CD8-positive, alpha-beta memory T cell (primary cell): ENCODE data around the gene TRMT61B. TPM values are rescaled to one million over a fixed set of nuclear protein-coding genes. Genes with fewer than 3 reads are reported as not detected.
A peak's percentile ranks its signal among the peaks of the same experiment; 100 is the strongest.

Experiments
- CTCF ChIA-PET: fragments of 350-600 bp; sonication (Branson Sonifier 250); formaldehyde crosslinking; loops from one replicate; lab custom pipeline; 2021; ENCODE audit warnings: antibody characterized with exemption; lab: Charles Lee
- POLR2A ChIA-PET: fragments of 350-600 bp; sonication (Branson Sonifier 250); formaldehyde crosslinking; loops from one replicate; lab custom pipeline; 2021; ENCODE audit warnings: antibody characterized with exemption; lab: Charles Lee
- DNase-seq, 5 donors: peaks; one replicate each; pipeline versions ENCODE4 v3.0.0 to v3.0.0-alpha.2; 2020 to 2022; ENCODE audit warnings: mixed read lengths in 1 of 5
- H3K27ac ChIP-seq: one replicate; pipeline ENCODE4 v1.7.0; 2013; ENCODE audit warnings: low read depth, mild to moderate bottlenecking, low read length, moderate library complexity
- H3K27me3 ChIP-seq: 2 replicates; pipeline ENCODE4 v1.7.0; 2013; ENCODE audit warnings: low read length, mild to moderate bottlenecking; ENCODE audit not compliant: insufficient read depth, poor library complexity, severe bottlenecking
- H3K36me3 ChIP-seq: 2 replicates; pipeline ENCODE4 v1.7.0; 2013; ENCODE audit warnings: mild to moderate bottlenecking, low read length, moderate library complexity; ENCODE audit not compliant: insufficient read depth
- H3K4me1 ChIP-seq: 2 replicates; pipeline ENCODE4 v1.7.0; 2013; ENCODE audit warnings: mild to moderate bottlenecking, low read length, moderate library complexity; ENCODE audit not compliant: insufficient read depth
- H3K4me3 ChIP-seq: 2 replicates; pipeline ENCODE4 v1.7.0; 2013; ENCODE audit warnings: mild to moderate bottlenecking, low read length
- H3K9me3 ChIP-seq: 2 replicates; pipeline ENCODE4 v1.7.0; 2013; ENCODE audit warnings: mild to moderate bottlenecking, low read length
- H3K27ac Mint-ChIP-seq, 8 donors: one replicate each; pipeline ENCODE4 v1.8.0; 2020 to 2021; ENCODE audit warnings: mixed read lengths in 8 of 8, mild to moderate bottlenecking in 6 of 8, inconsistent platforms in 3 of 8, moderate library complexity in 3 of 8
- H3K27me3 Mint-ChIP-seq, 2 donors: one replicate each; pipeline ENCODE4 v1.8.0; 2020 to 2021; ENCODE audit warnings: mixed read lengths in 2 of 2, mild to moderate bottlenecking in 1 of 2, moderate library complexity in 1 of 2
- H3K36me3 Mint-ChIP-seq, 3 donors: one replicate each; pipeline ENCODE4 v1.8.0; 2020 to 2021; ENCODE audit warnings: mixed read lengths in 3 of 3, inconsistent platforms in 1 of 3, mild to moderate bottlenecking in 1 of 3
- H3K4me1 Mint-ChIP-seq, 3 donors: one replicate each; pipeline ENCODE4 v1.8.0; 2020 to 2021; ENCODE audit warnings: mixed read lengths in 3 of 3, inconsistent platforms in 1 of 3, mild to moderate bottlenecking in 1 of 3
- H3K4me3 Mint-ChIP-seq, 7 donors: one replicate each; pipeline ENCODE4 v1.8.0; 2020 to 2021; ENCODE audit warnings: mixed read lengths in 7 of 7, mild to moderate bottlenecking in 6 of 7, moderate library complexity in 4 of 7, inconsistent platforms in 2 of 7
- H3K9me3 Mint-ChIP-seq, 5 donors: one replicate each; pipeline ENCODE4 v1.8.0; 2020 to 2022; ENCODE audit warnings: mixed read lengths in 5 of 5, mild to moderate bottlenecking in 3 of 5, moderate library complexity in 2 of 5, inconsistent platforms in 1 of 5
- polyA plus RNA-seq: library from polyadenylated mRNA; unstranded; fragments of 300-500 nt; fragmentation: Illumina TruSeq; gene quantifications from one replicate; pipeline ENCODE4 v1.2.3, GENCODE V29; 2021
- total RNA-seq, 2 experiments: library from RNA; stranded (reverse); gene quantifications; one replicate each; pipeline ENCODE4 v1.2.3, GENCODE V29; 2021

The TRMT61B gene
- total RNA-seq: 10 to 100 TPM; 18.3 to 20.2 TPM
- polyA plus RNA-seq: 16.6 TPM

DNA sequence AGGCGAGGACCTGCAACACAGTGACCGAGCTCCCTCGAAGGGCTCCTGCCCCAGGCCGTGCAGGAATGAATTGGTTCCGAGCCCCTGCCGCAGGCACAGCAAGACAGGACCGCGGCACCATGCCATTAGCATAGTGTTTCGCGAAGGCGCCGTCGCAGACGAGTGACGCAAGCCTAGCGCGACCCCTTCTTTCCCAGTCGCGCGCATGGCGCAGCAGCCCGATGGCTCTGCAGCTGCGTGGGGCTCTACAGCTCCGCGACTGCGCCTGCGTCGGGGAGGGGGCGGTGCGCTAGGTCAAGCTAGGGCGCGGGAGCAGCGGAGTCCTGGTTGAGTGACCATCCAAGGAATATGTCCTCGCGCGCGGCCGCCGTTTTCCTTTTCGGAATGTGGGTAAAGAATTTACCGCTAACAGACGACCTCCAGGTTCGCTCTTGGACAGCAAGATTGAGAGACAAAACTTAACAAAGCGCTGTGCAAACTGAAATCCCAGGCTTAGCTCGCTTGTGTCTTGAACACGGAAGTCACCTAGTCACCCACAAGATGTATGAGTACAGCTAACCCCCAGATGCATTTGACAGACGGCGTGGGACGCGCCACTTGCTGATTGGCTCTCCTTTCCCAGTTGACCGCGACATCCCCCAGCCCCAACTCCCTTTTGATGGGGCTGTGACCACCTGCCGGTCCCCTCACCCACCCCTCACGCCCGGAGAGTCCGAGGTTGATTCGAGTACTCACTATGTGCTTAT is at the start of gene TRMT61B:
TSS of gene TRMT61B (minus strand) at position 164 of the 746 bp plus-strand sequence. CDS start at position 132, 32 bp downstream.
- Histone ChIP-seq H3K9me3 (no peaks in the 10 kb centered on the region), H3K4me1 (peaks cover 34% of the 10 kb centered on the region), H3K4me3 (peak within 1 kb of the TSS; percentile 100), H3K27me3 (peaks cover under 1% of the 10 kb centered on the region), H3K27ac (peak within 1 kb of the TSS; percentile 96), H3K36me3 (no peaks in the 10 kb centered on the region)
- peak; percentile 94 to 97 (median 95) for DNase-seq
- Mint-ChIP-seq H3K4me1 (peaks cover 41 to 44% (median 42%) of the 10 kb centered on the region in 3 donors), H3K4me3 (peak within 1 kb of the TSS; percentile 94 to 100 (median 97)), H3K27ac (peak within 1 kb of the TSS; percentile 98 to 100 (median 100)), H3K36me3 (peaks cover 0 to 22% (median 5%) of the 10 kb centered on the region in 3 donors), H3K9me3 (peaks cover 0 to 2% (median 0%) of the 10 kb centered on the region in 5 donors), H3K27me3 (peaks cover 3% of the 10 kb centered on the region in 2 donors)
- POLR2A ChIA-PET: interaction anchor here (0.5 to 3.4 kb wide), 9 partner anchors 9 to 1276 kb away, joined by 3 to 72 read pairs (median 5); partner anchors contain the start of genes PPP1CB, WDR43 and YPEL5
- CTCF ChIA-PET: interaction anchor here (0.6 to 1.9 kb wide), 9 partner anchors 9 to 479 kb away, joined by 3 to 9 read pairs (median 3); partner anchors contain the start of gene WDR43

DNA sequence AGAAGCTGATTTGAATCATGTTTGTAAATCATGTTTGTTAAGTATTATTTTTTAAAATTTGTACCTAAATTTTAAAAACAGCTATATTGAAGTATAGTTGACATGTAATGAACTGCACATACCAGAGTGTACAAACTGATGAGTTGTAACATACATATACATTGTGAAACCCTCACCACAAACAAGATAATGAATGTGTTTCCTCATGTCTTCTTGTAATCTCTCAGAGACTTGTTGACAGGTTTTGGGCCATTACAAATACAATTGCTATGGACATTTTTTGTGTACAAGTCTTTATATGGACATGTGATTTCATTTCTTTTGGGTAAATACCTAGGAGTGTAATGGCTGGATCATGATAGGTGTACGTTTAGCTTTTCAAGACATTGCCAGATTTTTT is 45.8 kb upstream of the TRMT61B start:
- peak overlapping the region in 1 of 8 donors; percentile 26 for H3K27ac Mint-ChIP-seq
- peaks cover 6 to 8% (median 6%) of the 10 kb centered on the region in 3 donors for H3K4me1 Mint-ChIP-seq
- POLR2A ChIA-PET: no interaction called here
- Histone ChIP-seq H3K27ac (no peak overlapping the region), H3K27me3 (no peaks in the 10 kb centered on the region), H3K4me3 (no peak overlapping the region), H3K36me3 (peaks cover 38% of the 10 kb centered on the region), H3K9me3 (no peaks in the 10 kb centered on the region), H3K4me1 (no peaks in the 10 kb centered on the region)
- H3K27me3 Mint-ChIP-seq: no peaks in the 10 kb centered on the region
- H3K9me3 Mint-ChIP-seq: no peaks in the 10 kb centered on the region
- no peak overlapping the region for H3K4me3 Mint-ChIP-seq
- no peak for DNase-seq
- H3K36me3 Mint-ChIP-seq: peaks cover 0 to 67% (median 16%) of the 10 kb centered on the region in 3 donors
- CTCF ChIA-PET: no interaction called here

DNA sequence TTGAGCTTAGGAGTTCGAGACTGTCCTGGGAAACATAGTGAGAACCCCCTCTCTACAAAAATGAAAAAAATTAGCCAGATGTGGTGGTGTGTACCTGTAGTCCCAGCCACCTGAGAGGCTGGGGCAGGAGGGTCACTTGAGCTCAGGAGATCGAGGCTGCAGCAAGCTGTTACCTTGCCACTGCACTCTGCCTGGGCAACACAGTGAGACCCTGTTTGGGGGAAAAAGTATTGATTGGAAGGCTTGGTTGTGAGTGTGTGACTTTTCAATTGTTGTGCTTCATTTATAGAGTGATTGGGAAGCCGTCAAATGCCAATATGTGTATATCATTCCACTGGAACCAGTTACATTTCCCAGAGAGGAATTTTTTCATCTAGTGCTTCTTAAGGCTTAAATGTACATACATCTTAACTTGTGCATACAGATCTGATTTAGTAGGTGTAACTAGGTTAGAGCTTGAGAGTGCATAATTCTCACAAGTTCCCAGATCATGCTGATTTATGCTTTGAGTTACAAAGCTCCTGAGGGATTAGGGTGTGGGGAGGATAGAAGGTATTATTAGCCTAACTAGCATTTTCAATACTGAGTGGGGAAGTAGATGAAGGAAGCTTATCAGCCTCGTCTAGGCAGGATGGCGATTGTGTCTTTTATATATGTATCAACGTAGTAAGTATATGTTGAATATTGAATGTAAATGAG is 39.7 kb upstream of the TRMT61B start:
- DNase-seq: no peak
- Histone ChIP-seq H3K4me1 (no peaks in the 10 kb centered on the region), H3K9me3 (no peaks in the 10 kb centered on the region), H3K27me3 (no peaks in the 10 kb centered on the region), H3K27ac (no peak overlapping the region), H3K4me3 (no peak overlapping the region), H3K36me3 (peaks cover 48% of the 10 kb centered on the region)
- no peaks in the 10 kb centered on the region for H3K27me3 Mint-ChIP-seq
- H3K9me3 Mint-ChIP-seq: no peaks in the 10 kb centered on the region
- H3K36me3 Mint-ChIP-seq: peaks cover 0 to 81% (median 23%) of the 10 kb centered on the region in 3 donors
- CTCF ChIA-PET: no interaction called here
- peaks cover 12 to 24% (median 12%) of the 10 kb centered on the region in 3 donors for H3K4me1 Mint-ChIP-seq
- peak overlapping the region in 1 of 8 donors; percentile 30 for H3K27ac Mint-ChIP-seq
- H3K4me3 Mint-ChIP-seq: no peak overlapping the region
- POLR2A ChIA-PET: no interaction called here

DNA sequence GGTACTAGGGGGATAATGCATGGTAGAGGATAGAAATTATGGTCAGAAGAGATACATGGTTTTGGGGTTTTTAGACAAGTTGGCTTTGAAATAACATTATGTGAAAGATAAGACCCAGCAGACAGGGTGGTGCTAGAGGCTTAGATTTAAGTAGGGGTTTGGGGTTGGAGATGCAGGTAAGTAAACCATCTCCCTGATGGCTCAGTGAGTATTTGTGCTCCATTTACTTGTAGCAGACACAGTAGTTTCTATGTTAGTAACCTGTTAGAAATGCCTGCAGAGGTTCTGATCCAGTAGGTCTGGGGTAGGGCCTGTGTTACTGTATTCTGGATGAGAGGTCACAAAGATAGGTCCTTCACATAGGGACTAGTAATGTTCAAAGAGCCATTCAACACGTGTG is 38.1 kb upstream of the TRMT61B start:
- Histone ChIP-seq H3K4me3 (no peak overlapping the region), H3K36me3 (peaks cover 46% of the 10 kb centered on the region), H3K27me3 (no peaks in the 10 kb centered on the region), H3K4me1 (no peaks in the 10 kb centered on the region), H3K27ac (no peak overlapping the region), H3K9me3 (no peaks in the 10 kb centered on the region)
- H3K9me3 Mint-ChIP-seq: no peaks in the 10 kb centered on the region
- no peak for DNase-seq
- H3K4me1 Mint-ChIP-seq: peaks cover 16 to 33% (median 18%) of the 10 kb centered on the region in 3 donors
- H3K4me3 Mint-ChIP-seq: no peak overlapping the region
- CTCF ChIA-PET: no interaction called here
- peak overlapping the region in 4 of 8 donors; percentile 1 to 42 (median 14) for H3K27ac Mint-ChIP-seq
- POLR2A ChIA-PET: no interaction called here
- H3K27me3 Mint-ChIP-seq: no peaks in the 10 kb centered on the region
- peaks cover 0 to 80% (median 19%) of the 10 kb centered on the region in 3 donors for H3K36me3 Mint-ChIP-seq

DNA sequence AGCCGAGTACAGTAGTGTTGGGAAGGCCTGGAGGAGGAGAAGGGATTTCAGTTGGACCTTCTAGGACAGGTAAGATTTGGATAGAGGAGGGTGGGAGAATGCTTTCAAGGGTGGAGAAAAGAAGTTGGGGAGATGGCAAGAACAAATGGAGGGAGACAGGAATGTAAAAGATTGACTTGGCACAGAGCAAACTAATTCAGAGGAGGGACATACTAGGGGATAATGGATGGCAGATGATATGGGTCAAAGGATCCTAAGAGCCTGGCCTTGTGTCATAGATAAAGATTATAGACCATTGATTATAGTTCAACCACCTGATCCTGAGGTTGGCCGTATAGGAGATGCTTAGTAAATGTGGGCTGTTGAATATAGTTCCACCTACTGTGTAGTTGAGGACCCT is 36.7 kb upstream of the TRMT61B start:
- Histone ChIP-seq H3K4me3 (no peak overlapping the region), H3K27ac (no peak overlapping the region), H3K36me3 (peaks cover 39% of the 10 kb centered on the region), H3K9me3 (no peaks in the 10 kb centered on the region), H3K27me3 (no peaks in the 10 kb centered on the region), H3K4me1 (no peaks in the 10 kb centered on the region)
- no peaks in the 10 kb centered on the region for H3K27me3 Mint-ChIP-seq
- peak overlapping the region in 3 of 8 donors; percentile 3 to 91 (median 34) for H3K27ac Mint-ChIP-seq
- peaks cover 0 to 82% (median 21%) of the 10 kb centered on the region in 3 donors for H3K36me3 Mint-ChIP-seq
- no peaks in the 10 kb centered on the region for H3K9me3 Mint-ChIP-seq
- CTCF ChIA-PET: no interaction called here
- peaks cover 17 to 42% (median 24%) of the 10 kb centered on the region in 3 donors for H3K4me1 Mint-ChIP-seq
- DNase-seq: no peak
- POLR2A ChIA-PET: no interaction called here
- H3K4me3 Mint-ChIP-seq: no peak overlapping the region

DNA sequence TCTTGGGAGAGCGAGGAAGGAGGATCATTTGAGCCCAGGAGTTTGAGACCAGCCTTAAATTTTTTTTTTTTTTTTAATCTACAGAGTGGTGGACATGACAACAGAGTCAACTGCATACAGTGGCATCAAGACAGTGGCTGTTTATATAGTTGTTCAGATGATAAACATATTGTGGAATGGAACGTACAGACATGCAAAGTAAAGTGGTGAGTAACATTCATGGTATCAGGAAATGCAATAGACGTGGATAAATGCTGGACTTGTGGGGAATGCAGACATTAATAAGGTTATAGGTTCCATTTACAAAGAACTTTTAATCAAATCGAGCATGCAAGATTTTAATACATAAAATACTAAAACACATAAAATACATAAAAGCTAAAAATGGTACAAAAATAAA is 36.3 kb upstream of the TRMT61B start:
- H3K4me3 Mint-ChIP-seq: no peak overlapping the region
- CTCF ChIA-PET: no interaction called here
- POLR2A ChIA-PET: no interaction called here
- Histone ChIP-seq H3K4me3 (no peak overlapping the region), H3K27ac (no peak overlapping the region), H3K9me3 (no peaks in the 10 kb centered on the region), H3K4me1 (no peaks in the 10 kb centered on the region), H3K27me3 (no peaks in the 10 kb centered on the region), H3K36me3 (peaks cover 37% of the 10 kb centered on the region)
- no peak for DNase-seq
- peaks cover 17 to 45% (median 29%) of the 10 kb centered on the region in 3 donors for H3K4me1 Mint-ChIP-seq
- H3K27me3 Mint-ChIP-seq: no peaks in the 10 kb centered on the region
- peak overlapping the region in 1 of 8 donors; percentile 3 for H3K27ac Mint-ChIP-seq
- H3K9me3 Mint-ChIP-seq: no peaks in the 10 kb centered on the region
- peaks cover 0 to 82% (median 21%) of the 10 kb centered on the region in 3 donors for H3K36me3 Mint-ChIP-seq

DNA sequence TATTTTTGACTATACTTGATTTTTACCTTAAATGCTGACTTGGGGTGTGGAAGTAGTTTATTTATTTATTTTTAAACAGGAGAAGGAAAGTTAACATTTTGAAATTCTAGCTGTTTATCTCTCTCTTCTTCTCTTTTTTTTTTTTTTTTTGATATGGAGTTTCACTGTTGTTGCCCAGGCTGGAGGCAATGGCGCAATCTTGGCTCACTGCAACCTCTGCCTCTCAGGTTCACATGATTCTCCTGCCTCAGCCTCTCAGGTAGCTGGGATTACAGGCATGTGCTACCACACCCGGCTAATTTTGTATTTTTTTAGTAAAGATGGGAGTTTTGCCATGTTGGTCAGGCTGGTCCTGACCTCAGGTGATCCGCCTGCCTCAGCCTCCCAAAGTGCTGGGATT is 35.4 kb upstream of the TRMT61B start:
- DNase-seq: no peak
- Mint-ChIP-seq H3K36me3 (peaks cover 0 to 83% (median 23%) of the 10 kb centered on the region in 3 donors), H3K4me3 (no peak overlapping the region), H3K9me3 (no peaks in the 10 kb centered on the region), H3K27ac (peak overlapping the region in 2 of 8 donors; percentile 0 to 48), H3K27me3 (no peaks in the 10 kb centered on the region), H3K4me1 (peaks cover 22 to 54% (median 37%) of the 10 kb centered on the region in 3 donors)
- POLR2A ChIA-PET: interaction anchor here (0.7 kb wide), 1 partner anchor 44 kb away, joined by 4 read pairs; no protein-coding TSS in a partner anchor
- no peak overlapping the region for H3K27ac ChIP-seq
- no peaks in the 10 kb centered on the region for H3K9me3 ChIP-seq
- CTCF ChIA-PET: no interaction called here
- no peaks in the 10 kb centered on the region for H3K27me3 ChIP-seq
- H3K4me3 ChIP-seq: no peak overlapping the region
- H3K4me1 ChIP-seq: no peaks in the 10 kb centered on the region
- H3K36me3 ChIP-seq: peaks cover 37% of the 10 kb centered on the region
